GM21723 (cell line): ENCODE measurements around the gene APOE.
"Not testable (repeated sequence)": the region's sequence is repeated elsewhere in the genome, so short reads cannot be mapped to it uniquely, and the experiment has no call there.

Source experiments
- ATAC-seq: cut with Tn5 transposase; IDR thresholded peaks from one replicate; pipeline ENCODE4 v1.9.1; 2021; ENCODE audit warnings: mild to moderate bottlenecking, moderate library complexity; ENCODE audit not compliant: unreplicated experiment

Gene APOE

DNA sequence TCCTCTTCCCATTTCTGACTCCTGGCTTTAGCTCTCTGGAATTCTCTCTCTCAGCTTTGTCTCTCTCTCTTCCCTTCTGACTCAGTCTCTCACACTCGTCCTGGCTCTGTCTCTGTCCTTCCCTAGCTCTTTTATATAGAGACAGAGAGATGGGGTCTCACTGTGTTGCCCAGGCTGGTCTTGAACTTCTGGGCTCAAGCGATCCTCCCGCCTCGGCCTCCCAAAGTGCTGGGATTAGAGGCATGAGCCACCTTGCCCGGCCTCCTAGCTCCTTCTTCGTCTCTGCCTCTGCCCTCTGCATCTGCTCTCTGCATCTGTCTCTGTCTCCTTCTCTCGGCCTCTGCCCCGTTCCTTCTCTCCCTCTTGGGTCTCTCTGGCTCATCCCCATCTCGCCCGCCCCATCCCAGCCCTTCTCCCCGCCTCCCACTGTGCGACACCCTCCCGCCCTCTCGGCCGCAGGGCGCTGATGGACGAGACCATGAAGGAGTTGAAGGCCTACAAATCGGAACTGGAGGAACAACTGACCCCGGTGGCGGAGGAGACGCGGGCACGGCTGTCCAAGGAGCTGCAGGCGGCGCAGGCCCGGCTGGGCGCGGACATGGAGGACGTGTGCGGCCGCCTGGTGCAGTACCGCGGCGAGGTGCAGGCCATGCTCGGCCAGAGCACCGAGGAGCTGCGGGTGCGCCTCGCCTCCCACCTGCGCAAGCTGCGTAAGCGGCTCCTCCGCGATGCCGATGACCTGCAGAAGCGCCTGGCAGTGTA is 2.7 kb downstream of the APOE start:
- ATAC-seq: no peak

DNA sequence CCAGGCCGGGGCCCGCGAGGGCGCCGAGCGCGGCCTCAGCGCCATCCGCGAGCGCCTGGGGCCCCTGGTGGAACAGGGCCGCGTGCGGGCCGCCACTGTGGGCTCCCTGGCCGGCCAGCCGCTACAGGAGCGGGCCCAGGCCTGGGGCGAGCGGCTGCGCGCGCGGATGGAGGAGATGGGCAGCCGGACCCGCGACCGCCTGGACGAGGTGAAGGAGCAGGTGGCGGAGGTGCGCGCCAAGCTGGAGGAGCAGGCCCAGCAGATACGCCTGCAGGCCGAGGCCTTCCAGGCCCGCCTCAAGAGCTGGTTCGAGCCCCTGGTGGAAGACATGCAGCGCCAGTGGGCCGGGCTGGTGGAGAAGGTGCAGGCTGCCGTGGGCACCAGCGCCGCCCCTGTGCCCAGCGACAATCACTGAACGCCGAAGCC is 3.3 kb downstream of the APOE start:
- ATAC-seq: no peak

DNA sequence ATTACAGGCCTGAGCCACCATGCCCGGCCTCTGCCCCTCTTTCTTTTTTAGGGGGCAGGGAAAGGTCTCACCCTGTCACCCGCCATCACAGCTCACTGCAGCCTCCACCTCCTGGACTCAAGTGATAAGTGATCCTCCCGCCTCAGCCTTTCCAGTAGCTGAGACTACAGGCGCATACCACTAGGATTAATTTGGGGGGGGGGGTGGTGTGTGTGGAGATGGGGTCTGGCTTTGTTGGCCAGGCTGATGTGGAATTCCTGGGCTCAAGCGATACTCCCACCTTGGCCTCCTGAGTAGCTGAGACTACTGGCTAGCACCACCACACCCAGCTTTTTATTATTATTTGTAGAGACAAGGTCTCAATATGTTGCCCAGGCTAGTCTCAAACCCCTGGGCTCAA is 4.2 kb downstream of the APOE start:
- ATAC-seq: no peak

DNA sequence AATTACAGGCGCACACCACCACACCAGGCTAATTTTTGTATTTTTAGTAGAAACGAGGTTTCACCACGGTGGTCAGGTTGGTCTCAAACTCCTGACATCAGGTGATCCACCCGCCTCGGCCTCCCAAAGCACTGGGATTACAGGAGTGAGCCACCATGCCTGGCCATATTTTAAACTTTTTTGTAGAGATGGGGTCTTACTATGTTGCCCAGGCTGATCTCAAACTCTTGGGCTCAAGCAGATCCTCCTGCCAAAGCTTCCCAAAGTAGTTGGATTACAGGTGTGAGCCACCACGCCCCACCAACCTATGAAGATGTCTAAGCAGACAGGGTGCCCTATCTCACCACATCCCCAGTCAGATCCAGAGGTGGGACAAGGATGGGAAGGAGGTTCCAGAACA is 6.3 kb downstream of the APOE start:
- not testable (repeated sequence) for ATAC-seq

DNA sequence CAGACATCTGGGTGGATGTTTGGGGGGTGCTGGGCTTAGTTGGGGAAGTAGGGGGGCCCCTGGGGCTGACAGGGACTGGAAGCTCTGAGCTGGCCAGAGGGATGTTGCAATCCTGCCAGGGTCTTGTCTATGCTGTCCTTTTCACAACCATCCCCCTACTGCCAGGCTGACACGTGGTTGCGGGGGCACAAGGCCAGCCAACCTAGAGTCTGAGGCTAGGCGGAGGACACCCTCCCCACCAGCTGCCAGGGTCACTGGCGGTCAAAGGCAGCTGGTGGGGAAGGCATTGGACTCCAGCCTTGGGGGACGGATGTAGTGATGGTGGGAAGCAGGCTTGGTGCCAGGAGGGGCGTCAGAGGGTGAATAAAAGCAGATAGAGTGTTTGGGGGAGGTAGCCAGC is 7.3 kb downstream of the APOE start:
- no peak for ATAC-seq

DNA sequence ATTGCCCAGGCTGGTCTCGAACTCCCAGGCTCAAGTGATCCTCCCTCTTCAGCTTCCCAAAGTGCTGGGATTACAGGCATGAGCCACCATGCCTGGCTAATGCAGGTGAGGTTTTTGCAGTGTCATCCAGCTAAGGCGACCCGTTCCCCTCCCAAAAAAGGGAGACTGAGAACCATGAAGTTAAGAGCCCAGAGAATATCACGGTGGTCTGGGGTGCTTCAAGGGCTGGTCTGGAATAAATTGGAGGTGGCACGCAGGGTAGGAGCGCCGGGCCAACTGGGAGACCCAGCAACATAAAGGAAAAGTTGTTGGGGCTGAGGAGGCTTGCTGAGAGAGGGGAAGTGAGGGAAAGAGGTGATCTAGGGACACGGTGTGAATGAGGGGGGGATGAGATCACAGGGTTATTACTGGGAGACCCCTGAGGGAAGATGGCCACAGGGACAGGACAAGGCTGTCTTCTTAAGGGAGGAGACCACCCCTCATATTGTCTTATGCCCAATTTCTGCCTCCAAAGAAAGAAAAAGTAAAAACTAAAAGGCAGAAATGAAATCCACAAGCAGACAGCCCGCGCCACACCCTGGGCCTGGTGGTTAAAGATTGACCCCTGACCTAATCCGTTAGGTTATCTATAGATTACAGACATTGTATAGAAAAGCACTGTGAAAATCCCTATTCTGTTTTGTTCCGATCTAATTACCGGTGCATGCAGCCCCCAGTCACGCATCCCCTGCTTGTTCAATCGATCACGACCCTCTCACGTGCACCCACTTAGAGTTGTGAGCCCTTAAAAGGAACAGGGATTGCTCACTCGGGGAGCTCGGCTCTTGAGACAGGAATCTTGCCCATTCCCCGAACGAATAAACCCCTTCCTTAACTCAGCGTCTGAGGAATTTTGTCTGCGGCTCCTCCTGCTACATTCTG is 8.2 kb downstream of the APOE start:
- ATAC-seq: not testable (repeated sequence)

DNA sequence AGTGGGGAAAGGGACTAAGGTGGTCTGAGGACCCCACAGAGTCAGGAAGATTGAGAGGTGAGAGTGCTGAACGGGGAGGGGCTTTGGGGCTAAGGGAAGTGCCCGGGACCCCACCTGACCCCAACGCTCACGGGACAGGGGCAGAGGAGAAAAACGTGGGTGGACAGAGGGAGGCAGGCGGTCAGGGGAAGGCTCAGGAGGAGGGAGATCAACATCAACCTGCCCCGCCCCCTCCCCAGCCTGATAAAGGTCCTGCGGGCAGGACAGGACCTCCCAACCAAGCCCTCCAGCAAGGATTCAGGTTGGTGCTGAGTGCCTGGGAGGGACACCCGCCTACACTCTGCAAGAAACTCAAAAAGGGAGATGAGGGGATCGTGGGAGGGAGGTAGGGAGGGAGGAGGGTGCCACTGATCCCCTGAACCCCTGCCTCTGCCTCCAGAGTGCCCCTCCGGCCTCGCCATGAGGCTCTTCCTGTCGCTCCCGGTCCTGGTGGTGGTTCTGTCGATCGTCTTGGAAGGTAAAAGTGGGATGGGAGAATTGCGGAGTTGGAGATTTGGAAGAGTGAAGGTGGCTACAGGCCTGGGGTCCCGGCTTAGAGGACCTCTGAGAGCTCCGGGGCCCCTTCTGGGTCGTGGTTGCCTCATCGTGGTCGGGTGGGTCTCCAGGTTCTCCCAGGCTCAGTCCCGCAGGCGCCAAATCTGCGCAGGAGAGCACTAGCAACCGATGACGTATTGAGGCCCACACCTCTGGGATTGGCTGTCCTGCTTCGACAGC is 9.0 kb downstream of the APOE start, which contains the start of gene APOC1:
Gene APOC1, plus strand, starts transcription at position 176 of the 774 bp plus-strand sequence. Its CDS starts 284 bp downstream, at position 460.
- ATAC-seq: peak; percentile 92

DNA sequence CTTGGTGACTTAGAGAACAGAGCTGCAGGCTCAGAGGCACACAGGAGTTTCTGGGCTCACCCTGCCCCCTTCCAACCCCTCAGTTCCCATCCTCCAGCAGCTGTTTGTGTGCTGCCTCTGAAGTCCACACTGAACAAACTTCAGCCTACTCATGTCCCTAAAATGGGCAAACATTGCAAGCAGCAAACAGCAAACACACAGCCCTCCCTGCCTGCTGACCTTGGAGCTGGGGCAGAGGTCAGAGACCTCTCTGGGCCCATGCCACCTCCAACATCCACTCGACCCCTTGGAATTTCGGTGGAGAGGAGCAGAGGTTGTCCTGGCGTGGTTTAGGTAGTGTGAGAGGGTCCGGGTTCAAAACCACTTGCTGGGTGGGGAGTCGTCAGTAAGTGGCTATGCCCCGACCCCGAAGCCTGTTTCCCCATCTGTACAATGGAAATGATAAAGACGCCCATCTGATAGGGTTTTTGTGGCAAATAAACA is 18.7 kb downstream of the APOE start:
- no peak for ATAC-seq

DNA sequence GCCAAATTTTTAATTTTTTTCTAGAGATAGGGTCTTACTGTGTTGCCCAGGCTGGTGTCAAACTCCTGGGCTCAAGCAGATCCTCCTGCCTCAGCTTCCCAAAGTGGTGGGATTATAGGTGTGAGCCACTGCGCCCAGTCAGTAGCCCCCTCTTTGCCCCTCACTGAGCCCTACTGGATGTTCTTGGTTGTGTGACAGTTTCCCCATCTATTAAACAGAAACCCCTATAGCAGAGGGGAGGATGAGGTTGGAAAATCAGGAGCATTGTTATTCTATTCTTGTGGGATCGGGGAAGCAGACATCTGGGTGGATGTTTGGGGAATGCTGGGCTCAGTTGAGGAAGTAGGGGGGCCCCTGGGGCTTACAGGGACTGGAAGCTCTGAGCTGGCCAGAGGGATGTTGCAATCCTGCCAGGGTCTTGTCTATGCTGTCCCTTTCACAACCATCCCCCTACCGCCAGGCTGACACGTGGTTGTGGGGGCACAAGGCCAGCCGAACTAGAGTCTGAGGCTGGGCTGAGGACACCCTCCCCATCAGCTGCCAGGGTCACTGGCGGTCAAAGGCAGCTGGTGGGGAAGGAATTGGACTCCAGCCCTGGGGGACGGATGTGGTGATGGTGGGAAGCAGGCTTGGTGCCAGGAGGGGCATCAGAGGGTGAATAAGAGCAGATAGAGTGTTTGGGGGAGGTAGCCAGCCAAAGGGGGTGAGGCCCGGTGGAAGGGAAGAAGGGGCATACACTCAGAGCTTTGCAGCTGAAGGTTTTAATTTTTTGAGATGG is 19.7 kb downstream of the APOE start:
- ATAC-seq: no peak

DNA sequence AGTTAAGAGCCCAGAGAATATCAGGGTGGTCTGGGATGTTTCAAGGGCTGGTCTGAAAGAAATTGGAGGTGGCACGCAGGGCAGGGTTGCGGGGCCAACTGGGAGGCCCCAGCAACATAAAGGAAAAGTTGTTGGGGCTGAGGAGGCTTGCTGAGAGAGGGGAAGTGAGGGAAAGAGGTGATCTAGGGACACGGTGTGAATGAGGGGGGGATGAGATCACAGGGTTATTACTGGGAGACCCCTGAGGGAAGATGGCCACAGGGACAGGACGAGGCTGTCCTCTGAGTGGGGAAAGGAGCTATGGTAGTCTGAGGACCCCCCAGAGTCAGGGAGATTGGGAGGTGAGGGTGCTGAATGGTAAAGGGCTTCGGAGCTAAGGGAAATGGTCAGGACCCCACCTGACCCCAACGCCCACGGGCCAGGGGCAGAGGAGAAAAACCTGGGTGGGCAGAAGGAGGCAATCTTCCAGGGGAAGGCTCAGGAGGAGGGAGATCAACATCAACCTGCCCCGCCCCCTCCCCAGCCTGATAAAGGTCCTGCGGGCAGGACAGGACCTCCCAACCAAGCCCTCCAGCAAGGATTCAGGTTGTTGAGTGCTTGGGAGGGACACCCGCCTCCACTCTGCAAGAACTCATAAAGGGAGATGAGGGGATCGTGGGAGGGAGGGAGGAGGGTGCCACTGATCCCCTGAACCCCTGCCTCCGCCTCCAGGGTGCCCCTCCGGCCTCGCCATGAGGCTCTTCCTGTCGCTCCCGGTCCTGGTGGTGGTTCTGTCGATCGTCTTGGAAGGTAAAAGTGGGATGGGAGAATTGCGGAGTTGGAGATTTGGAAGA is 20.9 kb downstream of the APOE start:
- ATAC-seq: not testable (repeated sequence)

DNA sequence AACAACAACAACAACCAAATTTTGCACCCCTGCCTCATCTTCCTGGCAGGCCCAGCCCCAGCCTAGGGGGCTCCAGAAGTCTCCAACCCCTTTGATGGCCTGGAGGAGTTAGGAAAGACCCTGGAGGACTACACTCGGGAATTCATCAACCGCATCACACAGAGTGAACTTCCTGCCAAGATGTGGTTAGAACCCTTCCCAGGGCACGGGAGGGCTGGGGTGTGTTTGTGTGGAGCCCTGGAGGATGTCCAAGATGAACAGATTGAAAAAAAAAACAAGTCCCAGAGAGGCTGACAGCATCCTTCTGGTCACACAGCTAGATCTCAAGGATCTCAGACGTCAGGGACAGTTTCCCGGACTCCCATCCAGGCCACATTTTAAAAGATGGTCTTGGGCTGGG is 22.1 kb downstream of the APOE start:
- no peak for ATAC-seq

DNA sequence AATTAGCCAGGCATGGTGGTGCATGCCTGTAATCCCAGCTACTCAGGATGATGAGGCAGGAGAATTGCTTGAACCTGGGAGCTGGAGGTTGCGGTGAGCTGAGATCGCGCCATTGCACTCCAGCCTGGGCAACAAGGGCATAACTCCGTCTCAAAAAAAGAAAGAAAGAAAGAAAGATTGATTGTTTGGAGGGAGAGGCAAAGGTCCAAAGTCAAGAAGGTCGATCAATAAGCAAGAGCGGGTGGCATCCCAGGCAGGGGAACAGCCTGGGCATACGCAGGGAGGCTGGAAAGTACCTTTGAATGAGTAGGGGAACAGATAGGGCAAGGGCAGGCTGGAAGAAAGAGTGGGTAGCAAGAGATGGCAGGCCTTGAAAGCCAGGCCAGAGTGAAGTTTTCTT is 24.5 kb downstream of the APOE start:
- no peak for ATAC-seq

DNA sequence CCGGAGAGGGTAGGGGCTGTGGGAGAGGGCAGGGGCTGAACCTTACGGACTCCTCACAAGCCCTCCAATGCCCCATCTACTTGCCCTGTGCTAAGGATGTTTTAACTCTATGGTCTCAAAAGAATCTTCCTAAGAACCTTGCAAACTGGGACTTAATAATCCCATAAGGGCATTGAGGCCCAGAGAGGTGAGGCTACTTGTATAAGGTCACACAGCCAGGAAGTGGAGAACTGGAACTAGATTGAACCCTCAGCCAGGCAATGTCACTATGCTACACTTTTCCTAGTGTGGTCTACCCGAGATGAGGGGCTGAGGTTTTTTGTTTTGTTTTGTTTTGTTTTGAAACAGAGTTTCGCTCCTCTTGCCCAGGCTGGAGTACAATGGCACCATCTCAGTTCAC is 25.9 kb downstream of the APOE start:
- no peak for ATAC-seq

DNA sequence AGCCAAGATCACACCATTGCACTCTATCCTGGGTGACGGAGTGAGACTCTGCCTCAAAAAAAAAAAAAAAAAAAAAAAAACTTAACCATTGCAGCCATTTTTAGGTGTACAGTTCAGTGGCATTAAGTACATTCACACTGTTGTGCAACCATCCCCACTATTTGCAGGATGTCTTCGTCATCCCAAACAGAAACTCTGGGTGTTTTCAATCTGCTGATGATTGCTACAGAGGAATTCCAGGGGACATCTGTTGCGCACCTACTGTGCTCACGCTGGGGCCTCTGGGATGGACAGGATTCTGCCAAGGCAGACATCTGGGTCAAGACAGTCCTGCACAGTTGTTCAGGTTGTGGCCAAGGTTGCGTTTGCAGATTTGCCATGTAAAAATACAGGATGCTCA is 34.1 kb downstream of the APOE start:
- ATAC-seq: no peak

DNA sequence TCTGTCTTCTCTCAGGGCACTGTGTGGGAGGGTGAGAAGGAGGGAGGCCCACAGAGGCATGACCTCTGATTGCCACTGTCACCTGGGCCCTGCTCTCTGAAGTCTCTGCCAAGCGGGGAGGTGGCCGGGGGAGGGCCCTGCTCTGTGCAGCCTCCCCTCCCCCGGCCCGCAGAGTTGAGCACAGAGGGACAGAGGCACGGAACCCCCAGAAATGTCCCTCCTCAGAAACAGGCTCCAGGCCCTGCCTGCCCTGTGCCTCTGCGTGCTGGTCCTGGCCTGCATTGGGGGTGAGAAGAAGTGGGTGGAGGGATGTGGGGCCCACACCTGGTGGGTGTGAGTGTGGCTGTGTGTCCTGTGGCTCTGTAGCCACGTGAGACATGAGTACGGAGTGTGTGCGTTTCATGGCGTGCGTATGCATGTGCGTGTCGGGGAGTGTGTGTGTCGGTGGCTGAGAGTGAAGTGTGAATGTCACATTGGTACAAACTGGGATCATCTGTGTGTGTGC is 36.5 kb downstream of the APOE start, which contains the start of gene APOC4:
Gene APOC4, plus strand, starts transcription at position 171 of the 505 bp plus-strand sequence. Its CDS starts 41 bp downstream, at position 212.
- ATAC-seq: no peak

DNA sequence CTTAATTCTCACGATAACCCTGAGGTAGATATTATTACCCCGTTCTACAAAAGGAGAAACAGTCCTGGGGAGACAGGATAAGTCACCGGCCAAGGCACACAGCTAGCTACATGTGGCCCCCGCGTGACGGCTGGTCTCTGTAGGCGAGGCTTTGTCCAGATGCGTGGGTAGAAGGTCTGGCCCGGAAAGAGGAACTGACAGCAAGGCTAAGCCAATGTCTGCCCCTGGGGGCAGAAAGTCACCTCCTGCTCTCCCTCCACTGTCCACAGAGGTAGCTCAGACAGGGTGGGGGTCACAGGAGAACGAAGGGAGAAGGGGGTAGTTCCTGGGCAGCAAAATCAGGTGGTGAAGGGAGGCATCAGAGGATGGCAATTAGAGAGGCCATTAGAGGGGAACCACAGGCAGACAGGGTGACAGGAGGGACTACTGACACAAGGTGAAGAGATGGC is 38.2 kb downstream of the APOE start:
- peak; percentile 65 for ATAC-seq

DNA sequence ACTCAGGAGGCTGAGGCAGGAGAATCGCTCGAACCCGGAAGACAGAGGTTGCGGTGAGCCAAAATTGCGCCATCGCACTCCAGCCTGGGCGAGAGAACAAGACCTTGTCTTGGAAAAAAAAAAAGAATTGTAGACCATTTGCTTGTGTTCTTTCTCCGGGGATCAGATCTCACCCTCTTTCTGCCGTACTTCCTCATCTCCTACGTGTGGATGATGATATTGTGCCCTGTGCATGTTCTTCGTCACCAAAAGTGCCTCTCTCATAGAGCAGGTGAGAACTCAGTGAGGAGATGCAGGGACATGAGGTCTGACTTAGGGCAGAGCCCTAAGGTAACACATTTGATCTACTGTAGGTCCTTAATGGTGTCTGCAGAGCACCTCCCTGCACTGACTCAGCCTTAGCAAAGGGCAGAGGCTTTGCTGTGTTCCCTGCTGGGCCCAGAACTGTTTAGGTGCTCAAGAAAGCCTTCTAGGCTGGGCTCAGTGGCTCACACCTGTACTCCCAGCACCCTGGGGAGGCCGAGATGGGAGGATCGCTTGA is 41.5 kb downstream of the APOE start:
- ATAC-seq: no peak

DNA sequence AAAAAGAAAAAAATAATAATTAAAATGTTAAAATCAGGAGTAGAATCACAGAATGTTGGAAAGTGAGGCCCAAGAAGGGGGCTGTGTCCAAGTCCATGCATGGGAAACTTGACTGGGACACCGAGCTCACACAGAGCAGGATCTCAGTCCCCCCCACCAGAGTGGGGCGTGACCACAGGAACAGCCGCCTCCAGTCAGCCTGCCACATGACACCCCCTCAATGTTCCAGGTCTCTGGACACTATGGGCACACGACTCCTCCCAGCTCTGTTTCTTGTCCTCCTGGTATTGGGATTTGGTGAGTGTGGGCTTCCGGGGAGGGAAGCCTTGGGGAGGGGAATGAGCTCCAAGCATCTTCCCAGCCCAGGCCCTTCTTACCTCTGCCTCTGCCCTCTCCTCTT is 42.6 kb downstream of the APOE start:
- ATAC-seq: no peak
